SK-N-SH treated with all-trans-retinoic acid at 6 μM for 48 hours (cell line): Measurements from ENCODE around the gene ASPRV1.

Experiments
- ATAC-seq: fragments of 200-7000 bp; cut with Tn5 transposase; 3 replicates; pipeline ENCODE4 v1.9.1; 2020; ENCODE audit warnings: mild to moderate bottlenecking, moderate library complexity
- BACH2 ChIP-seq: fragments of 250-450 bp; sonication (Bioruptor Pico); IDR thresholded peaks from 2 replicates; pipeline ENCODE4 v1.9.0; 2021; ENCODE audit warnings: mild to moderate bottlenecking, borderline replicate concordance
- ESRRG ChIP-seq: fragments of 250-450 bp; sonication (Bioruptor Pico); IDR thresholded peaks from 2 replicates; pipeline ENCODE4 v1.6.1; 2021; ENCODE audit warnings: mild to moderate bottlenecking
- GLIS3 ChIP-seq: fragments of 250-450 bp; sonication (Bioruptor Pico); IDR thresholded peaks from 2 replicates; pipeline ENCODE4 v1.5.0; 2020; ENCODE audit warnings: mild to moderate bottlenecking, moderate library complexity
- ISL1 ChIP-seq: fragments of 250-450 bp; sonication (Bioruptor Pico); IDR thresholded peaks from 2 replicates; pipeline ENCODE4 v2.1.2; 2022; ENCODE audit warnings: mild to moderate bottlenecking, moderate library complexity
- OSR1 ChIP-seq: fragments of 250-450 bp; sonication (Bioruptor Pico); IDR thresholded peaks from 2 replicates; pipeline ENCODE4 v1.8.0; 2022; ENCODE audit warnings: moderate library complexity, mild to moderate bottlenecking, inconsistent platforms
- PPARA ChIP-seq: fragments of 250-450 bp; sonication (Bioruptor Pico); IDR thresholded peaks from 2 replicates; pipeline ENCODE4 v1.5.0; 2020; ENCODE audit warnings: mild to moderate bottlenecking, borderline replicate concordance
- RARB ChIP-seq: fragments of 250-450 bp; sonication (Bioruptor Pico); IDR thresholded peaks from 2 replicates; pipeline ENCODE4 v1.8.0; 2021; ENCODE audit warnings: mild to moderate bottlenecking, moderate library complexity
- SNAI2 ChIP-seq: fragments of 250-450 bp; sonication (Bioruptor Pico); IDR thresholded peaks from 2 replicates; pipeline ENCODE4 v1.5.0; 2020; ENCODE audit warnings: mild to moderate bottlenecking, moderate library complexity
- TCF4 ChIP-seq: fragments of 250-450 bp; sonication (Bioruptor Pico); IDR thresholded peaks from 2 replicates; pipeline ENCODE4 v1.8.0; 2021; ENCODE audit warnings: mild to moderate bottlenecking, moderate library complexity, borderline replicate concordance
- TOX ChIP-seq: fragments of 250-450 bp; sonication (Bioruptor Pico); IDR thresholded peaks from 2 replicates; pipeline ENCODE4 v1.8.0; 2021; ENCODE audit warnings: mild to moderate bottlenecking, moderate library complexity, borderline replicate concordance
- ZC3H10 ChIP-seq: fragments of 250-450 bp; sonication (Bioruptor Pico); IDR thresholded peaks from 2 replicates; pipeline ENCODE4 v1.5.1; 2021; ENCODE audit warnings: mild to moderate bottlenecking, moderate library complexity
- ZFP30 ChIP-seq: fragments of 450-650 bp; formaldehyde crosslinking; IDR thresholded peaks from 2 replicates; pipeline ENCODE4 v1.5.0; 2022; ENCODE audit warnings: mild to moderate bottlenecking, moderate library complexity
- ZNF565 ChIP-seq: fragments of 450-650 bp; formaldehyde crosslinking; conservative IDR thresholded peaks from 2 replicates; pipeline ENCODE4 v1.5.0; 2020; ENCODE audit warnings: low read depth, mild to moderate bottlenecking, moderate library complexity
- ZNF70 ChIP-seq: fragments of 450-650 bp; formaldehyde crosslinking; IDR thresholded peaks from 2 replicates; pipeline ENCODE4 v1.5.0; 2020; ENCODE audit warnings: mild to moderate bottlenecking, moderate library complexity
- TF ChIP-seq, protein P1 (sequence below): fragments of 250-450 bp; sonication (Bioruptor Pico); IDR thresholded peaks from 2 replicates; pipeline ENCODE4 v1.5.0; 2020; ENCODE audit warnings: mild to moderate bottlenecking, moderate library complexity
- TF ChIP-seq, protein P2 (sequence below): fragments of 250-450 bp; sonication (Bioruptor Pico); IDR thresholded peaks from 2 replicates; pipeline ENCODE4 v1.5.1; 2021; ENCODE audit warnings: mild to moderate bottlenecking, moderate library complexity
- TF ChIP-seq, protein P3 (sequence below): fragments of 250-450 bp; sonication (Bioruptor Pico); IDR thresholded peaks from 2 replicates; pipeline ENCODE4 v1.8.0; 2020; ENCODE audit warnings: mild to moderate bottlenecking, moderate library complexity, borderline replicate concordance
- TF ChIP-seq, protein P4 (sequence below): fragments of 250-450 bp; sonication (Bioruptor Pico); IDR thresholded peaks from 2 replicates; pipeline ENCODE4 v1.5.1; 2020; ENCODE audit warnings: low read depth, mild to moderate bottlenecking, moderate library complexity

The ASPRV1 gene

DNA sequence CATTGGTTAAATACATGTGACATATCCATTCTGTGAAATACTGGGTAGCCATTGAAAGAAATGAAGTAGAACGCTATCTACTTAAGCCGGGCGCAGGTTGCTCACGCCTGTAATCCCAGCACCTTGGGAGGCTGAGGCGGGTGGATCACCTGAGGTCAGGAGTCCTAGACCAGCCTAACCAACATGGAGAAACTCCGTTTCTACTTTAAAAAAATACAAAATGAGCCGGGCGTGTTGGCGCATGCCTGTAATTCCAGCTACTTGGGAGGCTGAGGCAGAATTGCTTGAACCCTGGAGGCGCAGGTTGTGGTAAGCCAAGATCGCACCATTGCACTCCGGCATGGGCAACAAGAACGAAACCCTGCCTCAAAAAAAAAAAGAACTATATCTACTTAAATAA lies 45.7 kb upstream of the ASPRV1 start (continued):
- TF ChIP-seq GLIS3, result no peak
- no peak for TF ChIP-seq TOX (CRISPR knock-in tag)
- no peak for TF ChIP-seq ZC3H10
- TF ChIP-seq ISL1 (CRISPR knock-in tag), result no peak

DNA sequence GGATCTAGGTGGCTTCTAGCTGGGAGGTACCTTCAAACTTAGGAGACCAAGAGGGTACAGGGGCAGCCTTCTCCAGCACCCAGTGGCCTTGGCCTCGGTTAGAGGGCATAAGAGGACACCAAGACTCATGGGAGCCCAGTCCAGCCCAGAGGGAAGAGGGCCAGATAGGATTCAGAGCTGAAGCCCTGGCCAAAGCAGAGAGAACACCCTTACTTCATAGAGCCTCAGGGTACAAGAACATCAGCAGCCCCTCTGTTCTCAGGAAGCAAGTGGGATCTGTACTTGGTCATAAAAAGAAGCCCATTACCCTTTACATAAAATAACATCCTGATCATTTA lies 45.0 kb upstream of the ASPRV1 start:
- TF ChIP-seq ISL1 (CRISPR knock-in tag) (no peak), ZFP30 (CRISPR knock-in tag) (no peak)
- TF ChIP-seq, protein P1, sequence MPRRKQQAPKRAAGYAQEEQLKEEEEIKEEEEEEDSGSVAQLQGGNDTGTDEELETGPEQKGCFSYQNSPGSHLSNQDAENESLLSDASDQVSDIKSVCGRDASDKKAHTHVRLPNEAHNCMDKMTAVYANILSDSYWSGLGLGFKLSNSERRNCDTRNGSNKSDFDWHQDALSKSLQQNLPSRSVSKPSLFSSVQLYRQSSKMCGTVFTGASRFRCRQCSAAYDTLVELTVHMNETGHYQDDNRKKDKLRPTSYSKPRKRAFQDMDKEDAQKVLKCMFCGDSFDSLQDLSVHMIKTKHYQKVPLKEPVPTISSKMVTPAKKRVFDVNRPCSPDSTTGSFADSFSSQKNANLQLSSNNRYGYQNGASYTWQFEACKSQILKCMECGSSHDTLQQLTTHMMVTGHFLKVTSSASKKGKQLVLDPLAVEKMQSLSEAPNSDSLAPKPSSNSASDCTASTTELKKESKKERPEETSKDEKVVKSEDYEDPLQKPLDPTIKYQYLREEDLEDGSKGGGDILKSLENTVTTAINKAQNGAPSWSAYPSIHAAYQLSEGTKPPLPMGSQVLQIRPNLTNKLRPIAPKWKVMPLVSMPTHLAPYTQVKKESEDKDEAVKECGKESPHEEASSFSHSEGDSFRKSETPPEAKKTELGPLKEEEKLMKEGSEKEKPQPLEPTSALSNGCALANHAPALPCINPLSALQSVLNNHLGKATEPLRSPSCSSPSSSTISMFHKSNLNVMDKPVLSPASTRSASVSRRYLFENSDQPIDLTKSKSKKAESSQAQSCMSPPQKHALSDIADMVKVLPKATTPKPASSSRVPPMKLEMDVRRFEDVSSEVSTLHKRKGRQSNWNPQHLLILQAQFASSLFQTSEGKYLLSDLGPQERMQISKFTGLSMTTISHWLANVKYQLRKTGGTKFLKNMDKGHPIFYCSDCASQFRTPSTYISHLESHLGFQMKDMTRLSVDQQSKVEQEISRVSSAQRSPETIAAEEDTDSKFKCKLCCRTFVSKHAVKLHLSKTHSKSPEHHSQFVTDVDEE (CRISPR knock-in tag), result no peak

DNA sequence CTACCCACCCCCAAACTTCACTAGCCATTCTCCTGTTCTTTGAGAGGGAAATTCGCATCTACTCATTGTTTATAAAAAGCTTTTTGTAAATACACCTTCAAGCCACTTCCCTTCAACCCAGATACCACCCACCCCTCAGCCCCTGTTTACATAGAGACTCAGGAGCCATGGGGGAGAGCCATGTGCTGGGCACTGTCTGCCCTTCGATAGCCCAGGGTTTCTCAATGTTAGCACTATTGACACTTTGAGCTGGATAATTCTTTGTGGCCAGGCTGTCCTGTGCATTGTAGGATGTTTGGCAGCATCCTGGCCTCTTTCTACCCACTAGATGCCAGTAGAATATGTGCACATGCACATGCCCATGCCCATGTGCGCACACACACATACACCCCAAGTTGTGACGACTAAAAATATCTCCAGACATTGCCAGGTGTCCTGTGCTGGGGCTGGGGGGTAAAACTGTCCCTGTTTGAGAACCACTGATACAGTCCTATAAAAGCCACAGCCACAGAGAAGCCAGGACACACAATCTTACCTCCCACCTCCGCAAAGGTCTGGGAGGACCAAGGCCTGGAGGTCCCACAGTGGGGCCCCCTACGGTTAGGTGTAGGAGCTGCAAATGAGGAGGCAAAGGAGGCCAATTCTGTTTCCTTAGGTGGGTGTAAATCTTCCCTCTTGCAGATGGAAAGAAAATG lies 44.5 kb upstream of the ASPRV1 start:
- no peak for ATAC-seq

More for the DNA sequence above, 45.0 kb upstream of the ASPRV1 start:
- no peak for ATAC-seq

DNA sequence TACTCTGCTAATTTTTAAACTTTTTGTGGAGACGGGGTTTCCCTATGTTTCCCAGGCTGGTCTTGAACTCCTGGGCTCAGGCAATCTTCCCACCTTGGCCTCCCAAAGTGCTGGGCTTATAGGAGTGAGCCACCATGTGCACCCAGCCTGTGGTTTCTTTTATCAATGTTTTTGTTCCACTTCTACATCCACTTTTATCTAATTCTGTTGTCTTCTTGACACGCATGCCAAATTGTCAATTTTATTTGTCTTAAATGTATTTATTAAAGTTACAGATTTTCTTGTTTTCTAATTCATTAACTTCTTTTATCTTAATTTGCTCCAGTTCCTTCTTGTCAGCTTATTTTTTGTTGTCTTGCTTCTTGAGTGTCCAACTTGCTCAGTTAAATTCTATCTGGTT lies 43.8 kb upstream of the ASPRV1 start:
- no peak for TF ChIP-seq ZNF565 (CRISPR knock-in tag)
- no peak for TF ChIP-seq TCF4 (CRISPR knock-in tag)
- TF ChIP-seq, all 23 proteins: peak for 0
- ATAC-seq, result no peak

More for the DNA sequence above, 44.5 kb upstream of the ASPRV1 start:
- no peak for TF ChIP-seq ESRRG (CRISPR knock-in tag)
- TF ChIP-seq SNAI2, result no peak
- TF ChIP-seq ZFP30 (CRISPR knock-in tag), result no peak
- TF ChIP-seq OSR1, result no peak
- TF ChIP-seq, protein P1 (CRISPR knock-in tag), result no peak
- TF ChIP-seq BACH2 (CRISPR knock-in tag), result no peak
- TF ChIP-seq ZNF70 (CRISPR knock-in tag), result no peak
- TF ChIP-seq, protein P2, sequence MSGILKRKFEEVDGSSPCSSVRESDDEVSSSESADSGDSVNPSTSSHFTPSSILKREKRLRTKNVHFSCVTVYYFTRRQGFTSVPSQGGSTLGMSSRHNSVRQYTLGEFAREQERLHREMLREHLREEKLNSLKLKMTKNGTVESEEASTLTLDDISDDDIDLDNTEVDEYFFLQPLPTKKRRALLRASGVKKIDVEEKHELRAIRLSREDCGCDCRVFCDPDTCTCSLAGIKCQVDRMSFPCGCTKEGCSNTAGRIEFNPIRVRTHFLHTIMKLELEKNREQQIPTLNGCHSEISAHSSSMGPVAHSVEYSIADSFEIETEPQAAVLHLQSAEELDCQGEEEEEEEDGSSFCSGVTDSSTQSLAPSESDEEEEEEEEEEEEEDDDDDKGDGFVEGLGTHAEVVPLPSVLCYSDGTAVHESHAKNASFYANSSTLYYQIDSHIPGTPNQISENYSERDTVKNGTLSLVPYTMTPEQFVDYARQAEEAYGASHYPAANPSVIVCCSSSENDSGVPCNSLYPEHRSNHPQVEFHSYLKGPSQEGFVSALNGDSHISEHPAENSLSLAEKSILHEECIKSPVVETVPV, result no peak
- TF ChIP-seq, protein P3, sequence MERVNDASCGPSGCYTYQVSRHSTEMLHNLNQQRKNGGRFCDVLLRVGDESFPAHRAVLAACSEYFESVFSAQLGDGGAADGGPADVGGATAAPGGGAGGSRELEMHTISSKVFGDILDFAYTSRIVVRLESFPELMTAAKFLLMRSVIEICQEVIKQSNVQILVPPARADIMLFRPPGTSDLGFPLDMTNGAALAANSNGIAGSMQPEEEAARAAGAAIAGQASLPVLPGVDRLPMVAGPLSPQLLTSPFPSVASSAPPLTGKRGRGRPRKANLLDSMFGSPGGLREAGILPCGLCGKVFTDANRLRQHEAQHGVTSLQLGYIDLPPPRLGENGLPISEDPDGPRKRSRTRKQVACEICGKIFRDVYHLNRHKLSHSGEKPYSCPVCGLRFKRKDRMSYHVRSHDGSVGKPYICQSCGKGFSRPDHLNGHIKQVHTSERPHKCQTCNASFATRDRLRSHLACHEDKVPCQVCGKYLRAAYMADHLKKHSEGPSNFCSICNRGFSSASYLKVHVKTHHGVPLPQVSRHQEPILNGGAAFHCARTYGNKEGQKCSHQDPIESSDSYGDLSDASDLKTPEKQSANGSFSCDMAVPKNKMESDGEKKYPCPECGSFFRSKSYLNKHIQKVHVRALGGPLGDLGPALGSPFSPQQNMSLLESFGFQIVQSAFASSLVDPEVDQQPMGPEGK (CRISPR knock-in tag), result no peak
- TF ChIP-seq TOX (CRISPR knock-in tag), result no peak
- TF ChIP-seq ZC3H10, result no peak
- no peak for TF ChIP-seq ISL1 (CRISPR knock-in tag)

DNA sequence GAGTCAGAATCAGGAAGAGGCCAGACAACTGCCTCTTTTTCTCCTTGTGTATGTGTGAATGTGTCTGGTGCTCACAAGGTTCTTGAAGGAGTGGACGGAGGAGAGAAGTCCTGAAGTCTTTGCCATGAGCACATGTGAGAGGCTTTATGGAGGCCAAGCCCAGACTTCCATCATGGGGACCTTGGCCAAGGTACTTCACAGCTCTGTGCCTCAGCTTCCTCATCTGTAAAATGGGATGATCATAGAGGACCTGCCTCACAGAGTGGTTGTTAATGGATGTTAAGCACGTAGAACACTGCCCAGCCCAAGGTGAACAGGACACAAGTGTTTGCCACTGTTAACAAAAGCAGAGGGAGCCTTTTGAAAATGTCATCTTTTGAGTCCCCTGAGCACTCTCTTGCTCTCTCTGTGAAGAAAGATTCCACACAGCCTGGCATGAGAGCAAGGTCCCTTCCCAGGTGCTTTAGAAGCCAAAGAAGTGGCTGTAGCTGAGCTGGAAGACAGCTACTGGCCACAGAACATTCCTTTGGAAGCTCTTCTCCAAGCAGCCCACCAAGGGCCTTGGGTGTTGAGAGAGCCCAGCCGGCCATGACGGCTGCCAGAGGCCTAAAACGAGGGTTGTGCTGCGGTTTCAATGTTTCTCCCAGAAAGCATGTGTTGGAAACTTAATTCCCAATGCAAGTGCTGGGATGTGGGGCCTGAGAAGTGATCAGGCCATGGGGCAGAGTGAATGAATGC lies 41.8 kb upstream of the ASPRV1 start:
- no peak for TF ChIP-seq PPARA (CRISPR knock-in tag)
- no peak for TF ChIP-seq ZNF70 (CRISPR knock-in tag)
- TF ChIP-seq, protein P4, sequence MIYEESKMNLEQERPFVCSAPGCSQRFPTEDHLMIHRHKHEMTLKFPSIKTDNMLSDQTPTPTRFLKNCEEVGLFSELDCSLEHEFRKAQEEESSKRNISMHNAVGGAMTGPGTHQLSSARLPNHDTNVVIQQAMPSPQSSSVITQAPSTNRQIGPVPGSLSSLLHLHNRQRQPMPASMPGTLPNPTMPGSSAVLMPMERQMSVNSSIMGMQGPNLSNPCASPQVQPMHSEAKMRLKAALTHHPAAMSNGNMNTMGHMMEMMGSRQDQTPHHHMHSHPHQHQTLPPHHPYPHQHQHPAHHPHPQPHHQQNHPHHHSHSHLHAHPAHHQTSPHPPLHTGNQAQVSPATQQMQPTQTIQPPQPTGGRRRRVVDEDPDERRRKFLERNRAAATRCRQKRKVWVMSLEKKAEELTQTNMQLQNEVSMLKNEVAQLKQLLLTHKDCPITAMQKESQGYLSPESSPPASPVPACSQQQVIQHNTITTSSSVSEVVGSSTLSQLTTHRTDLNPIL, result no peak
- TF ChIP-seq TCF4 (CRISPR knock-in tag), result no peak
- TF ChIP-seq RARB (CRISPR knock-in tag), result no peak
- no peak for TF ChIP-seq ESRRG (CRISPR knock-in tag)
- TF ChIP-seq GLIS3, result no peak
- ATAC-seq, result no peak
